Aorta (tissue), 5 donors: ENCODE data around the gene TSC22D2. TPM values are rescaled to one million over a fixed set of nuclear protein-coding genes. Genes with fewer than 3 reads are reported as not detected.
"Not testable (repeated sequence)": the region's sequence is repeated elsewhere in the genome, so short reads cannot be mapped to it uniquely, and the experiment has no call there.

Experiments
- ATAC-seq: fragments of 200-7000 bp; cut with Tn5 transposase; one replicate; pipeline ENCODE4 v1.9.1; 2022; ENCODE audit warnings: moderate library complexity; ENCODE audit not compliant: low FRiP score
- DNase-seq, 2 donors: peaks; one replicate each; pipeline ENCODE4 v3.0.0-alpha.2; 2020
- H3K27ac ChIP-seq, 2 donors: one replicate each; pipeline ENCODE4 v1.5.1; 2013; ENCODE audit warnings: low read length in 2 of 2, mild to moderate bottlenecking in 2 of 2, moderate library complexity in 2 of 2, control low read depth in 1 of 2, inconsistent platforms in 1 of 2, low read depth in 1 of 2
- H3K27me3 ChIP-seq, 2 donors: one replicate each; pipeline ENCODE4 v1.6.1; 2013; ENCODE audit warnings: control low read depth in 1 of 2, low read length in 1 of 2, mild to moderate bottlenecking in 1 of 2, moderate library complexity in 1 of 2; ENCODE audit not compliant: insufficient read depth in 2 of 2, control insufficient read depth in 1 of 2
- H3K36me3 ChIP-seq, 2 donors: one replicate each; pipeline ENCODE4 v1.6.1; 2013; ENCODE audit warnings: control low read depth in 1 of 2, low read length in 1 of 2, mild to moderate bottlenecking in 1 of 2; ENCODE audit not compliant: insufficient read depth in 2 of 2, control insufficient read depth in 1 of 2
- H3K4me1 ChIP-seq, 2 donors: one replicate each; pipeline ENCODE4 v1.6.1; 2013; ENCODE audit warnings: low read length in 2 of 2, control low read depth in 1 of 2, mild to moderate bottlenecking in 1 of 2, moderate library complexity in 1 of 2; ENCODE audit not compliant: insufficient read depth in 2 of 2, control insufficient read depth in 1 of 2
- H3K4me3 ChIP-seq, 2 donors: one replicate each; pipeline ENCODE4 v1.5.1; 2013; ENCODE audit warnings: low read length in 2 of 2, control low read depth in 1 of 2, mild to moderate bottlenecking in 1 of 2
- H3K9me3 ChIP-seq: one replicate; pipeline ENCODE4 v1.6.1; 2013; ENCODE audit warnings: mild to moderate bottlenecking, low read length; ENCODE audit not compliant: control insufficient read depth
- WGBS, 2 donors: extraction: QIAGEN DNeasy Blood & Tissue Kit; methylation state at CpG; one replicate each; pipeline ENCODE4 v1.1.7; 2013; 5-methylcytosine and 5-hydroxymethylcytosine counted together
- intact Hi-C, 2 donors: fragments of 100-400 bp; cut with DNase I; formaldehyde crosslinking; loops; one replicate each; pipeline versions ENCODE4 v1.14.2 to v1.15.0; 2022
- polyA plus RNA-seq, 2 donors: library from polyadenylated mRNA; stranded (reverse); fragments of 200-250 nt; gene quantifications; one replicate each; pipeline ENCODE4 v1.2.3, GENCODE V29; 2013
- total RNA-seq, 2 donors: library from RNA; stranded (reverse); fragmentation: NEBNext Ultra II Directional; extraction: Animal tissue kit (Norgen Biotek cat#: 25700); gene quantifications; one replicate each; pipeline ENCODE4 v1.2.1, GENCODE V29; 2021
- donor health status: healthy with polysubstance abuse.
- donor health status: Bipolar disorder and iron deficiency.
- donor health status: DM: no; HTN: no; CAD: no.
- donor health status: DM: no; HTN: no; CAD: no.
- donor health status: DM: yes; HTN: yes; CAD: no.

Gene TSC22D2
- total and polyA plus RNA-seq, 4 donors, result 10.6 to 64.7 (median 27.7) TPM

GRCh38 chr3:150494411-150494977 lies 86.4 kb downstream of the TSC22D2 start:
- ATAC-seq (no peak), DNase-seq (no peak)
- H3K4me3 ChIP-seq, result no peak overlapping the region
- intact Hi-C loops, result loop anchor here in 1 of 2 donors (10.0 kb wide), 1 partner anchor 560 kb away; no protein-coding TSS in a partner anchor
- WGBS, 2 donors, result 90 to 95% methylated on average over 5 of the region's 5 CpGs
- H3K4me1 ChIP-seq, result no peaks in the 10 kb centered on the region
- H3K9me3 ChIP-seq, result peaks cover 2% of the 10 kb centered on the region
- no peaks in the 10 kb centered on the region for H3K36me3 ChIP-seq
- no peaks in the 10 kb centered on the region for H3K27me3 ChIP-seq
- no peak overlapping the region for H3K27ac ChIP-seq

GRCh38 chr3:150495149-150495548 lies 87.1 kb downstream of the TSC22D2 start:
- Histone ChIP-seq H3K9me3 (peaks cover 1% of the 10 kb centered on the region), H3K4me1 (no peaks in the 10 kb centered on the region), H3K4me3 (no peak overlapping the region), H3K27me3 (no peaks in the 10 kb centered on the region), H3K36me3 (no peaks in the 10 kb centered on the region), H3K27ac (no peak overlapping the region)
- DNase-seq (no peak), ATAC-seq (no peak)
- WGBS, 2 donors, result 86 to 88% methylated on average over 1 of the region's 1 CpG
- intact Hi-C loops, result loop anchor here (5.0 to 10.0 kb wide), 6 partner anchors 83 to 560 kb away; no protein-coding TSS in a partner anchor

GRCh38 chr3:150495563-150496168 lies 87.6 kb downstream of the TSC22D2 start:
- intact Hi-C loops, result loop anchor here (5.0 to 10.0 kb wide), 6 partner anchors 83 to 561 kb away; no protein-coding TSS in a partner anchor
- Histone ChIP-seq H3K36me3 (no peaks in the 10 kb centered on the region), H3K27me3 (no peaks in the 10 kb centered on the region), H3K27ac (no peak overlapping the region), H3K9me3 (no peaks in the 10 kb centered on the region), H3K4me1 (no peaks in the 10 kb centered on the region), H3K4me3 (no peak overlapping the region)
- DNase-seq (no peak), ATAC-seq (peak; percentile 66)
- 2 to 3% methylated on average over 2 of the region's 2 CpGs for WGBS, 2 donors

GRCh38 chr3:150497956-150498355 lies 89.9 kb downstream of the TSC22D2 start:
- ATAC-seq (no peak), DNase-seq (no peak)
- Histone ChIP-seq H3K9me3 (no peaks in the 10 kb centered on the region), H3K27me3 (no peaks in the 10 kb centered on the region), H3K4me3 (no peak overlapping the region), H3K36me3 (no peaks in the 10 kb centered on the region), H3K4me1 (no peaks in the 10 kb centered on the region), H3K27ac (no peak overlapping the region)
- 66 to 74% methylated on average over 2 of the region's 2 CpGs for WGBS, 2 donors
- intact Hi-C loops, result loop anchor here (2.0 to 10.0 kb wide), 7 partner anchors 86 to 563 kb away; no protein-coding TSS in a partner anchor

- H3K4me3 ChIP-seq, DNase-seq, H3K36me3 ChIP-seq, ATAC-seq, intact Hi-C loops, H3K27me3 ChIP-seq, H3K27ac ChIP-seq, H3K4me1 ChIP-seq, H3K9me3 ChIP-seq: not testable (repeated sequence)
- 97% methylated on average over 1 of the region's 1 CpG for WGBS, 2 donors
Measured at GRCh38 chr3:150500960-150501359, 92.9 kb downstream of the TSC22D2 start.

- no peaks in the 10 kb centered on the region for H3K27me3 ChIP-seq
- no peaks in the 10 kb centered on the region for H3K4me1 ChIP-seq
- intact Hi-C loops, result no loop called here
- no peaks in the 10 kb centered on the region for H3K9me3 ChIP-seq
- H3K27ac ChIP-seq, result no peak overlapping the region
- DNase-seq (no peak), ATAC-seq (no peak)
- H3K4me3 ChIP-seq, result no peak overlapping the region
- 83 to 90% methylated on average over 5 of the region's 5 CpGs for WGBS, 2 donors
- no peaks in the 10 kb centered on the region for H3K36me3 ChIP-seq
Measured at GRCh38 chr3:150503402-150504099, 95.5 kb downstream of the TSC22D2 start.

- no peak for ATAC-seq
- H3K9me3 ChIP-seq, result no peaks in the 10 kb centered on the region
- H3K27me3 ChIP-seq, result no peaks in the 10 kb centered on the region
- DNase-seq, result no peak
- intact Hi-C loops, result no loop called here
- 87 to 92% methylated on average over 3 of the region's 3 CpGs for WGBS, 2 donors
- H3K27ac ChIP-seq, result no peak overlapping the region
- H3K36me3 ChIP-seq, result no peaks in the 10 kb centered on the region
- H3K4me3 ChIP-seq, result no peak overlapping the region
- no peaks in the 10 kb centered on the region for H3K4me1 ChIP-seq
Measured at GRCh38 chr3:150504483-150504882, 96.4 kb downstream of the TSC22D2 start.

GRCh38 chr3:150508401-150508800 lies 100.3 kb downstream of the TSC22D2 start:
- ATAC-seq, result no peak
- DNase-seq, result no peak
- H3K27me3 ChIP-seq, result no peaks in the 10 kb centered on the region
- H3K4me1 ChIP-seq, result no peaks in the 10 kb centered on the region
- no peak overlapping the region for H3K4me3 ChIP-seq
- no peaks in the 10 kb centered on the region for H3K9me3 ChIP-seq
- intact Hi-C loops, result no loop called here
- H3K36me3 ChIP-seq, result no peaks in the 10 kb centered on the region
- H3K27ac ChIP-seq, result no peak overlapping the region

GRCh38 chr3:150509780-150510179 lies 101.7 kb downstream of the TSC22D2 start:
- H3K4me3 ChIP-seq, result no peak overlapping the region
- 94 to 98% methylated on average over 2 of the region's 2 CpGs for WGBS, 2 donors

More at GRCh38 chr3:150509780-150510179, 101.7 kb downstream of the TSC22D2 start:
- intact Hi-C loops, result no loop called here
- Histone ChIP-seq H3K36me3 (no peaks in the 10 kb centered on the region), H3K4me1 (no peaks in the 10 kb centered on the region), H3K9me3 (no peaks in the 10 kb centered on the region), H3K27ac (no peak overlapping the region), H3K27me3 (no peaks in the 10 kb centered on the region)
- ATAC-seq, result no peak
- DNase-seq, result no peak
